Measurements from ENCODE around the gene PPEF1. TPM values are rescaled to one million over a fixed set of nuclear protein-coding genes. Genes with fewer than 3 reads are reported as not detected.

Gene PPEF1
- total RNA-seq, 1 donor from 2014 or later: 0.78 TPM

DNA sequence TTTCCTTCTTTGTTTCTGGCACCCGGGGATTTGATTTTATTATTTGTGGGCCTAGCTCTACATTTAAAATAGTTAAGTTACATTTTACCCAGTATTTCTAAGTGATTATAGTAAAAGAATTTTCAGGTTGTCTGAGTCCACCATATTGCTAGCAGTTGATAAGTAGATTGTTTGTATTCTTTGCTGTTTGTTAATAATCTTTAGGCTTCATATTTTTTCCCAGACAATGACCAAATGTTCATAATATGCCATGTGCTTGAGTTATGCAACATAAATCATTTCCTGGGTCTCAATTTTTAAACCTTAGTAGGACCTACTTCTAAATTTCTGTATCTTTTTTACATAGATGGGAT is 149.2 kb downstream of the PPEF1 start:
- Mint-ChIP-seq H3K9me3 (peaks cover 38% of the 10 kb centered on the region), H3K27ac (no peak overlapping the region), H3K36me3 (no peaks in the 10 kb centered on the region), H3K4me3 (no peak overlapping the region), H3K4me1 (peaks cover 4% of the 10 kb centered on the region), H3K27me3 (ENCODE audit: low read depth) (no peaks in the 10 kb centered on the region)
- DNase-seq (ENCODE audit: low spot score in 2 of 2, unreplicated experiment in 2 of 2): no peak
- TF ChIP-seq, protein P1, sequence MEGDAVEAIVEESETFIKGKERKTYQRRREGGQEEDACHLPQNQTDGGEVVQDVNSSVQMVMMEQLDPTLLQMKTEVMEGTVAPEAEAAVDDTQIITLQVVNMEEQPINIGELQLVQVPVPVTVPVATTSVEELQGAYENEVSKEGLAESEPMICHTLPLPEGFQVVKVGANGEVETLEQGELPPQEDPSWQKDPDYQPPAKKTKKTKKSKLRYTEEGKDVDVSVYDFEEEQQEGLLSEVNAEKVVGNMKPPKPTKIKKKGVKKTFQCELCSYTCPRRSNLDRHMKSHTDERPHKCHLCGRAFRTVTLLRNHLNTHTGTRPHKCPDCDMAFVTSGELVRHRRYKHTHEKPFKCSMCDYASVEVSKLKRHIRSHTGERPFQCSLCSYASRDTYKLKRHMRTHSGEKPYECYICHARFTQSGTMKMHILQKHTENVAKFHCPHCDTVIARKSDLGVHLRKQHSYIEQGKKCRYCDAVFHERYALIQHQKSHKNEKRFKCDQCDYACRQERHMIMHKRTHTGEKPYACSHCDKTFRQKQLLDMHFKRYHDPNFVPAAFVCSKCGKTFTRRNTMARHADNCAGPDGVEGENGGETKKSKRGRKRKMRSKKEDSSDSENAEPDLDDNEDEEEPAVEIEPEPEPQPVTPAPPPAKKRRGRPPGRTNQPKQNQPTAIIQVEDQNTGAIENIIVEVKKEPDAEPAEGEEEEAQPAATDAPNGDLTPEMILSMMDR (IDR thresholded peaks at IDR 0.05; ENCODE audit: unreplicated experiment): no peak

DNA sequence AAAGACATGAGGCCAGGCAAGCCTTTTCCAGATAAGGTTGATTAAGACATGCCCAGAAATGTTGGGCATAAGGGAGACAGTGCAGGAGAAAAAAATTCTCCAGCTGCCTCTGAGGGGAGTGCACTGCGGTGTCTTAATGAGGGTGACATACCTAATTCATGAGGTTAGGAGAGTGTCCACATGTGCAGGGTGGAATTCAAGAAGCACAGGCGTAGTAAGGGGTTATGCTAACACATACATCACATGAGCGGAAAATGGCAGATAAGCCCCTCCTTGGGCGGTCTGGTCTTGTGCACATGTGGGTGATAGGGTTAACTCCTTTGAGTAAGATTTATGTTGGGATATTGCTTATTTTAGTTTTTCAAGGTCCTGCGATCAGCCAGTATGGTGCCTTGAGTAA is 154.1 kb downstream of the PPEF1 start:
- H3K9me3 Mint-ChIP-seq: peaks cover 32% of the 10 kb centered on the region
- TF ChIP-seq, protein P1 (IDR thresholded peaks at IDR 0.05; ENCODE audit: unreplicated experiment): no peak
- no peaks in the 10 kb centered on the region for H3K27me3 Mint-ChIP-seq (ENCODE audit: low read depth)
- H3K4me3 Mint-ChIP-seq: no peak overlapping the region
- no peak for DNase-seq (ENCODE audit: low spot score in 2 of 2, unreplicated experiment in 2 of 2)
- peaks cover 6% of the 10 kb centered on the region for H3K4me1 Mint-ChIP-seq
- H3K27ac Mint-ChIP-seq: no peak overlapping the region
- peaks cover 1% of the 10 kb centered on the region for H3K36me3 Mint-ChIP-seq

DNA sequence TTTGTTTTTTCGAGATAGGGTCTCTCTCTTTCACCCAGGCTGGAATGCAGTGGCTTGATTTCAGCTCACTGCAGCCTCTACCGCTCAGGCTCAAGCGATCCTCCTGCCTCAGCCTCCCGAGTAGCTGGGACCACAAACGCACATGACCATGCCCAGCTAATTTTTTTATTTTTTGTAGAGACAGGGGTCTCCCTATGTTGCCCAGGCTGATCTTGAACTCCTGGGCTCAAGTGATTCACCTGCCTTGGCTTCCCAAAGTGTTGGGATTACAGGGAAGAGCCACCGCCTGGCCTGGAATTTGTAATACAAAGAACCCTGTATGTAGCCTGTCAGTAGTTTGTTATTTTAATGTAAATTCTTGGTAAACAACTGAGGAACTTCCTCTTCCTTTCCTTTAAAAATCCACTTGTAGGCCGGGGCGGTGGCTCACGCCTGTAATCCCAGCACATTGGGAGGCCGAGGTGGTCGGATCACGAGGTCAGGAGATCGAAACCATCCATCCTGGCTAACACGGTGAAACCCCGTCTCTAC is 157.0 kb downstream of the PPEF1 start:
- Mint-ChIP-seq H3K4me3 (no peak overlapping the region), H3K27ac (no peak overlapping the region), H3K9me3 (peaks cover 22% of the 10 kb centered on the region), H3K27me3 (ENCODE audit: low read depth) (no peaks in the 10 kb centered on the region), H3K4me1 (peaks cover 6% of the 10 kb centered on the region), H3K36me3 (peaks cover 1% of the 10 kb centered on the region)
- DNase-seq (ENCODE audit: low spot score in 2 of 2, unreplicated experiment in 2 of 2): no peak
- TF ChIP-seq, protein P1 (IDR thresholded peaks at IDR 0.05; ENCODE audit: unreplicated experiment): no peak

DNA sequence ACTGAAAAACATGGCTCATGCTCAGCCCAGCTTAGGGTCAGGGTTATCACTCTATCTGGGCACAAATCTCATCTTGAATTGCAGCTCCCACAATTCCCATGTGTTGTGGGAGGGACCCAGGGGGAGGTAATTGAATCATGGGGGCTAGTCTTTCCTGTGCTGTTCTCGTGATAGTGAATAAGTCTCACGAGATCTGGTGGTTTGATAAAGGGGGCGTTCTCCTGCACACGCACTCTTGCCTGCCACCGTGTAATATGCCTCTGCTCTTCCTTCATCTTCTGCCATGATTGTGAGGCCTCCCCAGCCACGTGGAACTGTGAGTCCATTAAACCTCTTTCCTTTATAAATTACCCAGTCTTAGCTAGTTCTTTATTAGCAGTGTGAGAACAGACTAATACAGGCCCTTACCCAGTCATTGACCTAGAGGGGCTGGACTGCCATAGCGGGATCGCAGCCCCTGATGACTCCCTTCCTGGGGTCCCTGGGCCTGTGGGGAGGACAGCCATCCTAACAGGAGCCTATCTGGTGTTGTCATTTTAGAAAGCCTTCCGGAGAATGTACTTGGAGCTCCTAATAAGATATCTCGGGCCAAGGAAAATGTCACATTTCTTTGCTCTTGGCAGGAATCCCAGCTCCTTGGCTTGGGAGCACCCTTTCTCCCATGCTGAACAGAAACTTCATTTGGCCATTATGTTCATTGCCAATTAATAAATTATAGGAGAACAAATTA is 163.9 kb downstream of the PPEF1 start:
- DNase-seq (ENCODE audit: low spot score in 2 of 2, unreplicated experiment in 2 of 2): no peak
- H3K36me3 Mint-ChIP-seq: no peaks in the 10 kb centered on the region
- H3K4me1 Mint-ChIP-seq: peaks cover 12% of the 10 kb centered on the region
- TF ChIP-seq, protein P1 (IDR thresholded peaks at IDR 0.05; ENCODE audit: unreplicated experiment): no peak
- H3K9me3 Mint-ChIP-seq: peaks cover 19% of the 10 kb centered on the region
- no peak overlapping the region for H3K4me3 Mint-ChIP-seq
- no peak overlapping the region for H3K27ac Mint-ChIP-seq
- H3K27me3 Mint-ChIP-seq (ENCODE audit: low read depth): no peaks in the 10 kb centered on the region

DNA sequence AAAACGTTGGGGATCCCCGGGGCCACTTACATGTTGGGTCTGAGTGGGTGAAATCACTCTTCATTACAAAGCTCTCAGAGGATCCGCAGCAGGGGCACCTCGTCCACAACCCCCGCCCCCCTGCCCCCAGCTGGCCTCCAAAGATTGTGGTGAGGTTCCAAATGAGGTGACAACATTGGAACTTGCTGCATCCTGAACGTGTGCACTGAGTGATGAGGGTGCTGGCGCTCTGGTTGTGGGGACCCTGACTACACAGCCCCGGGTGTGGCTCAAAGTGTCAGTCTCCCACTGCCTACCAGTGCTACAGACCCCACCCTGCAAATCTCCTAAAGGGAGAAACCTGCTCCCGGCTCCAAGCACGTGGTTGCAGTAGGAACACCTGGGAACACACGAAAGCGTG is 164.5 kb downstream of the PPEF1 start:
- H3K27ac Mint-ChIP-seq: no peak overlapping the region
- TF ChIP-seq, protein P1 (IDR thresholded peaks at IDR 0.05; ENCODE audit: unreplicated experiment): no peak
- H3K9me3 Mint-ChIP-seq: peaks cover 19% of the 10 kb centered on the region
- H3K36me3 Mint-ChIP-seq: no peaks in the 10 kb centered on the region
- DNase-seq (ENCODE audit: low spot score in 2 of 2, unreplicated experiment in 2 of 2): no peak
- H3K4me1 Mint-ChIP-seq: peaks cover 12% of the 10 kb centered on the region
- H3K27me3 Mint-ChIP-seq (ENCODE audit: low read depth): no peaks in the 10 kb centered on the region
- no peak overlapping the region for H3K4me3 Mint-ChIP-seq
